ENCODE measurements around the gene PIGN.

DNA sequence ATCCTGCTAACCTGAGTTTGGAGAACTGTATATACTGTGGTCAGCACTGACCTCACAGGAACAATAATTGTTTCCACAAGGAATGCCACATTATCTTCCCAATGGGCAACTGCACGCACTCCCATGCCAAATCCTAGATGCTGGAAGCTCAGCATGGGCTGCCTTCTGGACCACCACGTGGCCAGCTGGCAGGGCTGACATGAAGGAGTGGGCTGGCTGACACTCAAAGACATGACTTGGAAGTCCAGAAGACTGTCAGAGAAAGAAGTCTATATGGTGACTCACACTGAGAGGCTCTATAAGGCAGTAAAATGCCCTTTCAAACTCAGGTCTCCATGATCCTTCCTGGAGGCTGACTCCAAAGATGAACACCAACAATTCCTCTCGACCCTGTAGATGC is 195.7 kb downstream of the PIGN start:
- no peak for TF ChIP-seq POLR2AphosphoS5 (IDR thresholded peaks at IDR 0.05)
- TF ChIP-seq, protein P1, sequence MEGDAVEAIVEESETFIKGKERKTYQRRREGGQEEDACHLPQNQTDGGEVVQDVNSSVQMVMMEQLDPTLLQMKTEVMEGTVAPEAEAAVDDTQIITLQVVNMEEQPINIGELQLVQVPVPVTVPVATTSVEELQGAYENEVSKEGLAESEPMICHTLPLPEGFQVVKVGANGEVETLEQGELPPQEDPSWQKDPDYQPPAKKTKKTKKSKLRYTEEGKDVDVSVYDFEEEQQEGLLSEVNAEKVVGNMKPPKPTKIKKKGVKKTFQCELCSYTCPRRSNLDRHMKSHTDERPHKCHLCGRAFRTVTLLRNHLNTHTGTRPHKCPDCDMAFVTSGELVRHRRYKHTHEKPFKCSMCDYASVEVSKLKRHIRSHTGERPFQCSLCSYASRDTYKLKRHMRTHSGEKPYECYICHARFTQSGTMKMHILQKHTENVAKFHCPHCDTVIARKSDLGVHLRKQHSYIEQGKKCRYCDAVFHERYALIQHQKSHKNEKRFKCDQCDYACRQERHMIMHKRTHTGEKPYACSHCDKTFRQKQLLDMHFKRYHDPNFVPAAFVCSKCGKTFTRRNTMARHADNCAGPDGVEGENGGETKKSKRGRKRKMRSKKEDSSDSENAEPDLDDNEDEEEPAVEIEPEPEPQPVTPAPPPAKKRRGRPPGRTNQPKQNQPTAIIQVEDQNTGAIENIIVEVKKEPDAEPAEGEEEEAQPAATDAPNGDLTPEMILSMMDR (IDR thresholded peaks at IDR 0.05) = no peak

Measured in breast epithelium (tissue), 3 donors.